Ovary (tissue), 3 donors: Measurements from ENCODE around the gene FADS1.

Experiments
- EP300 ChIP-seq: sonication (generic); formaldehyde crosslinking; IDR thresholded peaks from one replicate; pipeline ENCODE4 v1.6.1; 2017; ENCODE audit warnings: antibody characterized with exemption
- POLR2A ChIP-seq: fragments of 450-650 bp; IDR thresholded peaks from one replicate; pipeline ENCODE4 v1.6.1; 2017; ENCODE audit warnings: antibody characterized with exemption, mild to moderate bottlenecking, moderate library complexity
- TF ChIP-seq, protein P1 (sequence below), 3 donors: fragments of 450-650 bp in 2 of 3; fragments of 200-600 bp in 1 of 3; IDR thresholded peaks; one replicate each; pipeline versions ENCODE4 v1.5.1 to v1.8.0; 2016 to 2022; ENCODE audit warnings: antibody characterized with exemption in 3 of 3, mild to moderate bottlenecking in 1 of 3
- donor health status: DM: no; HTN: no; CAD: no.

GRCh38 chr11:61810671-61811175 lies 6.1 kb downstream of the FADS1 start:
- TF ChIP-seq POLR2A (no peak), EP300 (no peak)
- TF ChIP-seq, protein P1, sequence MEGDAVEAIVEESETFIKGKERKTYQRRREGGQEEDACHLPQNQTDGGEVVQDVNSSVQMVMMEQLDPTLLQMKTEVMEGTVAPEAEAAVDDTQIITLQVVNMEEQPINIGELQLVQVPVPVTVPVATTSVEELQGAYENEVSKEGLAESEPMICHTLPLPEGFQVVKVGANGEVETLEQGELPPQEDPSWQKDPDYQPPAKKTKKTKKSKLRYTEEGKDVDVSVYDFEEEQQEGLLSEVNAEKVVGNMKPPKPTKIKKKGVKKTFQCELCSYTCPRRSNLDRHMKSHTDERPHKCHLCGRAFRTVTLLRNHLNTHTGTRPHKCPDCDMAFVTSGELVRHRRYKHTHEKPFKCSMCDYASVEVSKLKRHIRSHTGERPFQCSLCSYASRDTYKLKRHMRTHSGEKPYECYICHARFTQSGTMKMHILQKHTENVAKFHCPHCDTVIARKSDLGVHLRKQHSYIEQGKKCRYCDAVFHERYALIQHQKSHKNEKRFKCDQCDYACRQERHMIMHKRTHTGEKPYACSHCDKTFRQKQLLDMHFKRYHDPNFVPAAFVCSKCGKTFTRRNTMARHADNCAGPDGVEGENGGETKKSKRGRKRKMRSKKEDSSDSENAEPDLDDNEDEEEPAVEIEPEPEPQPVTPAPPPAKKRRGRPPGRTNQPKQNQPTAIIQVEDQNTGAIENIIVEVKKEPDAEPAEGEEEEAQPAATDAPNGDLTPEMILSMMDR (IDR thresholded peaks at IDR 0.05): no peak
